RWPE1 (cell line): ENCODE results near the gene METTL16.
A peak's percentile ranks its signal among the peaks of the same experiment; 100 is the strongest.

ENCODE experiments used
- CTCF ChIA-PET: fragments of 350-600 bp; sonication (Branson Sonifier 250); formaldehyde crosslinking; extraction: SDS; loops from one replicate; lab custom pipeline; 2021; lab: Yijun Ruan, JAX
- POLR2A ChIA-PET: fragments of 400-600 bp; formaldehyde crosslinking; extraction: SDS; loops from one replicate; lab custom pipeline; 2020; ENCODE audit warnings: antibody characterized with exemption; ENCODE audit not compliant: low non-redundant PET; lab: Yijun Ruan, JAX
- DNase-seq: peaks from one replicate; pipeline ENCODE4 v3.0.0; 2012; ENCODE audit warnings: low spot score
- H3K27ac ChIP-seq: fragments of 450-650 bp; 2 replicates; pipeline ENCODE4 v1.5.1; 2017
- TF ChIP-seq, protein P1 (sequence below): fragments of 450-650 bp; conservative IDR thresholded peaks from 2 replicates; pipeline ENCODE4 v1.5.1; 2017; ENCODE audit warnings: low read depth, mild to moderate bottlenecking

The METTL16 gene

DNA sequence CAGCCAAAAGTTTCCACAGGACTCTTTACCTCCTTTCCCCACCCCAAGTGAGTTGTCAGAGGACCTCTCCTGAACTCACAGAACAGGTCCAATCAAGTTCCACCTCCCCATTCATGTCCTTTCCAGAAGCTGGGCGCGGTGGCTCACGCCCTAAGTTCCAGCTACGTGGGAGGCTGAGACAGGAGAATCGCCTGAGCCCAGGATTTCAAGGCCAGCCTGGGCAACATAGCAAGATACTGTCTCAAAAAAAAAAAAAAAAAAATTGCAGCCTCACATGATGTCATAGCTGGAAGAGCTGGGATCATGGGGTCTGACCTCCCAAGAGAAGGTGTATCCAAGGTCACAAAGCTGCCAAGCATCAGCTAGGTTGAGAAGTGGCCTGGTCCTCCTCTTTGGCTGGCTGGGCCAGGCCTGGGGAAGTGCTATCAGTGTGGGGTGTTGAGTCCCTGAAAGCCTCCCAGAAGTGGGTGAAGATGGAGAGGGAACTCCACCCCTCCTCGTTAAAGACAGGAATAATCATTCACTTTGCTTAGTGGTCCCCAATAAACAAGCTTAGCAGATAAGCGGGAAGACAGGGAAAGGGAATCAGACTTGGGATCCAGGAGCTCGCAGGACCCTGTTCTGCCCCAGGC, 105.3 kb downstream of the METTL16 start:
- ChIA-PET POLR2A (interaction anchor here (1.6 kb wide), 1 partner anchor 14 kb away, joined by 4 read pairs; no protein-coding TSS in a partner anchor), CTCF (interaction anchor here (1.5 to 2.2 kb wide), 2 partner anchors 9 to 23 kb away, joined by 5 to 21 read pairs; no protein-coding TSS in a partner anchor)
- DNase-seq: no peak
- TF ChIP-seq, protein P1, sequence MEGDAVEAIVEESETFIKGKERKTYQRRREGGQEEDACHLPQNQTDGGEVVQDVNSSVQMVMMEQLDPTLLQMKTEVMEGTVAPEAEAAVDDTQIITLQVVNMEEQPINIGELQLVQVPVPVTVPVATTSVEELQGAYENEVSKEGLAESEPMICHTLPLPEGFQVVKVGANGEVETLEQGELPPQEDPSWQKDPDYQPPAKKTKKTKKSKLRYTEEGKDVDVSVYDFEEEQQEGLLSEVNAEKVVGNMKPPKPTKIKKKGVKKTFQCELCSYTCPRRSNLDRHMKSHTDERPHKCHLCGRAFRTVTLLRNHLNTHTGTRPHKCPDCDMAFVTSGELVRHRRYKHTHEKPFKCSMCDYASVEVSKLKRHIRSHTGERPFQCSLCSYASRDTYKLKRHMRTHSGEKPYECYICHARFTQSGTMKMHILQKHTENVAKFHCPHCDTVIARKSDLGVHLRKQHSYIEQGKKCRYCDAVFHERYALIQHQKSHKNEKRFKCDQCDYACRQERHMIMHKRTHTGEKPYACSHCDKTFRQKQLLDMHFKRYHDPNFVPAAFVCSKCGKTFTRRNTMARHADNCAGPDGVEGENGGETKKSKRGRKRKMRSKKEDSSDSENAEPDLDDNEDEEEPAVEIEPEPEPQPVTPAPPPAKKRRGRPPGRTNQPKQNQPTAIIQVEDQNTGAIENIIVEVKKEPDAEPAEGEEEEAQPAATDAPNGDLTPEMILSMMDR: no peak
- H3K27ac ChIP-seq: peak overlapping the region; percentile 99

GRCh38 chr17:2405247-2405926, 106.3 kb downstream of the METTL16 start:
- peak; percentile 65 for DNase-seq
- POLR2A ChIA-PET: no interaction called here
- CTCF ChIA-PET: interaction anchor here (0.6 to 1.5 kb wide), 3 partner anchors 10 to 23 kb away, joined by 3 to 5 read pairs (median 3); no protein-coding TSS in a partner anchor
- peak overlapping the region; percentile 99 for H3K27ac ChIP-seq
- TF ChIP-seq, protein P1: no peak

DNA sequence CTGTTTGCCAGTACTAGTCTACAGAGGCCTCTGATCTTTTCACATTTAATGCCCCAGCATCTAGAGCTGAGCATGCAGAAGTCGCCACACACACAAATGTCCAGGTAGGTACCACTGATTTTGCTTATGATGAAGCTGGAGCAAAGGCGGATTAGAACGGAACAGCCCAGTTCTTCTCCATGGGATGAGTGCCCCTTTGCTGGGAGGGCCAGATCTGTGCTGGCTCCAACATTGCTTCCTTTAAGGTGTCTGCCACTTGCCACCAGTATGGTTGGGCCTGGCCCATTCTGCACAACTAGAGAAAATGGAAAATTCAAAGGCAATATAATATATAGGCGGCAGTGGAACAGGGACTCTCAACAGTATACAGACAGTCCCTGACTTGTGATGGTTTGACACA, 108.6 kb downstream of the METTL16 start:
- CTCF ChIA-PET: interaction anchor here (0.6 to 2.3 kb wide), 2 partner anchors 20 to 33 kb away, joined by 4 to 7 read pairs; no protein-coding TSS in a partner anchor
- H3K27ac ChIP-seq: peak overlapping the region; percentile 99
- POLR2A ChIA-PET: no interaction called here
- TF ChIP-seq, protein P1: no peak
- DNase-seq: no peak

GRCh38 chr17:2402544-2402943, 109.1 kb downstream of the METTL16 start:
- DNase-seq: no peak
- peak overlapping the region; percentile 99 for H3K27ac ChIP-seq
- TF ChIP-seq, protein P1: no peak
- ChIA-PET CTCF (interaction anchor here (0.8 to 2.3 kb wide), 2 partner anchors 20 to 21 kb away, joined by 3 to 7 read pairs; no protein-coding TSS in a partner anchor), POLR2A (no interaction called here)

GRCh38 chr17:2401426-2402221, 110.1 kb downstream of the METTL16 start:
- TF ChIP-seq, protein P1: no peak
- peak overlapping the region; percentile 99 for H3K27ac ChIP-seq
- peak; percentile 93 for DNase-seq
- ChIA-PET POLR2A (interaction anchor here (1.2 kb wide), 1 partner anchor 9 kb away, joined by 4 read pairs; no protein-coding TSS in a partner anchor), CTCF (interaction anchor here (0.8 to 2.3 kb wide), 3 partner anchors 19 to 1794 kb away, joined by 3 to 7 read pairs (median 6); no protein-coding TSS in a partner anchor)
